ENCODE measurements around the gene CYREN. TPM values are rescaled to one million over a fixed set of nuclear protein-coding genes. Genes with fewer than 3 reads are reported as not detected.
A peak's percentile ranks its signal among the peaks of the same experiment; 100 is the strongest.

The CYREN gene
- total and polyA plus RNA-seq, 4 donors: 22.4 to 50.2 (median 39.7) TPM

DNA sequence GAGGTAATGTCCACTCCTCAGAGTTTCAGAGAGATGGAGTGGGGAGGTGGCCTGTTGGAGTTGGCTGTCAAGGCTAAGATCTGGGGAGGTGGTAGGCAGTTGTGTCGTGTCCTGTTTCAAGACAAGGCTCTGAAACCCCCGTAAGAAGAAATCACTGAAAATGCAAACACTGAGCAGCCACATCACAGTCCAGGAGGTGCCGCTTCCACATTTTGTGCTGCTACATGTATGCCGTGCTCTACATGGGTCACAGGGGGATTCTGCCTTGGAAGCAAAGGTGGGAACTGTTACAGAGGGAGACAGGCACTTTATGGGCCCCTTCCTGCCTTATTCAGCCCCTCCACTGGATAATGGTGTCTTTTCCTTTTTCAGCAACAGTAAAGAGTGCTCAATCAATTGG lies 28.9 kb upstream of the CYREN start:
- ATAC-seq (ENCODE audit: insufficient read depth, low FRiP score): no peak

DNA sequence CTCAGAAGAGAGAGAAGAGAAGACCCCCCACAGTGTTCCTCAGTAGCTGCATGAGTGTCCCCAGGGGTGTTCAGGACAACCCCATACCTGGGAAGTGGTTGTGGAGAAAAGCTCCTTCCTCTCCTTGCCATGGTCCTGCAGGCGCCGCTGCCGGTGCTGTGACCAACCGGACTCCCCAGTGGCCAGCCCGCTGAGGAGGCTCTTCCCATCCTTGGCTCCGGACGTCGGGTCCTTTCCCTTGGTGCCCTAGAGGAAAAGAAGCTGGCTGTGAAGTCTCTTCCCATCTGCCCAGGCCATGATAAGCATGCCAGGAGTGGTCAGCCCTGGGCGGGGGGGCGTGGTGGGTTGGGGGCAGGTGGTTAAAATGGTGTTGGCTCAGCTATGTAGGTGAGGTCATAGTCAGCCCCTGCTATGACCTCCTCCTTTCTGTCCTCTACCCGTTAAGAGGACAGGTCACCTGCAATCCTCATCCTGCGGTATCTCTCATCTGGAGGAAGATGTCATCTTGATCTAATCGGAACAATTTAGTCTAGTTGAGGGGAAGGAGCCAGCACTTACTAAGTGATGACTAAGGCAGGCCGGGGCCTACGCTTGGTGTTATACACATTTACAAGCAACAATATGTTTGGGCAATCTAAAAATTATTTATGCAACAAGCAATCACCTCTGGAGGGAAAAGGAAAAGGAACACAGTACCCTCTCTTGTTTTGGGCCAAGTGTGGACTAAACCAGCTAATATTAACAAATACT lies 27.6 kb upstream of the CYREN start:
- Histone ChIP-seq H3K9me3 (ENCODE audit: control insufficient read depth in 4 of 4, insufficient read depth in 3 of 4, low read length in 3 of 4) (peaks cover 0 to 2% (median 0%) of the 10 kb centered on the region in 4 donors), H3K36me3 (ENCODE audit: control insufficient read depth in 4 of 4, insufficient read depth in 4 of 4, low read length in 4 of 4) (peaks cover 23 to 50% (median 37%) of the 10 kb centered on the region in 4 donors), H3K27me3 (ENCODE audit: control insufficient read depth in 3 of 3, insufficient read depth in 3 of 3, low read length in 2 of 3) (no peaks in the 10 kb centered on the region), H3K4me3 (no peak overlapping the region), H3K9ac (ENCODE audit: insufficient read depth in 1 of 2, low read length in 2 of 2) (no peak overlapping the region), H3K27ac (ENCODE audit: low read depth in 1 of 2, low read length in 1 of 2) (no peak overlapping the region), H3K4me1 (ENCODE audit: control insufficient read depth in 5 of 5, insufficient read depth in 5 of 5, low read length in 5 of 5) (peaks cover 0 to 18% (median 7%) of the 10 kb centered on the region in 5 donors)
- 95% methylated on average over 14 to 15 of the region's 15 CpGs for WGBS, 2 donors
- no peak for ATAC-seq (ENCODE audit: insufficient read depth, low FRiP score)
- TF ChIP-seq, protein P1, sequence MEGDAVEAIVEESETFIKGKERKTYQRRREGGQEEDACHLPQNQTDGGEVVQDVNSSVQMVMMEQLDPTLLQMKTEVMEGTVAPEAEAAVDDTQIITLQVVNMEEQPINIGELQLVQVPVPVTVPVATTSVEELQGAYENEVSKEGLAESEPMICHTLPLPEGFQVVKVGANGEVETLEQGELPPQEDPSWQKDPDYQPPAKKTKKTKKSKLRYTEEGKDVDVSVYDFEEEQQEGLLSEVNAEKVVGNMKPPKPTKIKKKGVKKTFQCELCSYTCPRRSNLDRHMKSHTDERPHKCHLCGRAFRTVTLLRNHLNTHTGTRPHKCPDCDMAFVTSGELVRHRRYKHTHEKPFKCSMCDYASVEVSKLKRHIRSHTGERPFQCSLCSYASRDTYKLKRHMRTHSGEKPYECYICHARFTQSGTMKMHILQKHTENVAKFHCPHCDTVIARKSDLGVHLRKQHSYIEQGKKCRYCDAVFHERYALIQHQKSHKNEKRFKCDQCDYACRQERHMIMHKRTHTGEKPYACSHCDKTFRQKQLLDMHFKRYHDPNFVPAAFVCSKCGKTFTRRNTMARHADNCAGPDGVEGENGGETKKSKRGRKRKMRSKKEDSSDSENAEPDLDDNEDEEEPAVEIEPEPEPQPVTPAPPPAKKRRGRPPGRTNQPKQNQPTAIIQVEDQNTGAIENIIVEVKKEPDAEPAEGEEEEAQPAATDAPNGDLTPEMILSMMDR (IDR thresholded peaks at IDR 0.05; ENCODE audit: control extremely low read depth, extremely low read depth): no peak
- no peak for DNase-seq

More for the DNA sequence above, 28.9 kb upstream of the CYREN start:
- TF ChIP-seq, protein P1 (IDR thresholded peaks at IDR 0.05; ENCODE audit: control extremely low read depth, extremely low read depth): no peak
- Histone ChIP-seq H3K27ac (ENCODE audit: low read depth in 1 of 2, low read length in 1 of 2) (peak overlapping the region in 1 of 2 donors; percentile 49), H3K27me3 (ENCODE audit: control insufficient read depth in 3 of 3, insufficient read depth in 3 of 3, low read length in 2 of 3) (no peaks in the 10 kb centered on the region), H3K4me3 (no peak overlapping the region), H3K9ac (ENCODE audit: insufficient read depth in 1 of 2, low read length in 2 of 2) (no peak overlapping the region), H3K9me3 (ENCODE audit: control insufficient read depth in 4 of 4, insufficient read depth in 3 of 4, low read length in 3 of 4) (peaks cover 0 to 2% (median 0%) of the 10 kb centered on the region in 4 donors), H3K36me3 (ENCODE audit: control insufficient read depth in 4 of 4, insufficient read depth in 4 of 4, low read length in 4 of 4) (peaks cover 21 to 48% (median 35%) of the 10 kb centered on the region in 4 donors), H3K4me1 (ENCODE audit: control insufficient read depth in 5 of 5, insufficient read depth in 5 of 5, low read length in 5 of 5) (peaks cover 0 to 29% (median 11%) of the 10 kb centered on the region in 5 donors)
- WGBS, 2 donors: 93 to 97% methylated on average over 4 of the region's 4 CpGs
- DNase-seq: no peak

DNA sequence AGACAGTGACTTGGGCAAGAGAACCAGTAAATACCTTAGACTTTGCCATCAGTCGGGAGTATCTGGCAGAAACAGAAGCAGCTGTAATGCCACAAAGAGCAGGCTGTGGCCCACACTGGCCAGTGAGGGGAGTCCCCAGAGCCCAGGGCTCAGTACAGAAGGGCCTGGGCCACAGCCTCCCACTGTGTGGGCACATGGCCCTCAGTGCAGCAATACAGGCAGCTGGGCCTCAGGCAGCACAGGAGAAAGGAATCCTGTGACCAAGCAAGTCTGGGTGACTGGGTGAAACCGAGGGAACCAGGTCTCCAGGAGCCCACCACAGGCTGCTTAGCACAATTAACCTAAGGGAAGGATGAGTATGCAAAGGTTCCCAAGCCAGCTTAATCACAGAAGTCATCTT lies 26.8 kb upstream of the CYREN start:
- TF ChIP-seq, protein P1 (IDR thresholded peaks at IDR 0.05; ENCODE audit: control extremely low read depth, extremely low read depth): no peak
- no peaks in the 10 kb centered on the region for H3K27me3 ChIP-seq (ENCODE audit: control insufficient read depth in 3 of 3, insufficient read depth in 3 of 3, low read length in 2 of 3)
- WGBS, 2 donors: 91 to 98% methylated on average over 2 of the region's 2 CpGs
- no peak overlapping the region for H3K9ac ChIP-seq (ENCODE audit: insufficient read depth in 1 of 2, low read length in 2 of 2)
- ATAC-seq (ENCODE audit: insufficient read depth, low FRiP score) (no peak), DNase-seq (no peak)
- no peak overlapping the region for H3K4me3 ChIP-seq
- no peak overlapping the region for H3K27ac ChIP-seq (ENCODE audit: low read depth in 1 of 2, low read length in 1 of 2)
- peaks cover 0 to 2% (median 0%) of the 10 kb centered on the region in 4 donors for H3K9me3 ChIP-seq (ENCODE audit: control insufficient read depth in 4 of 4, insufficient read depth in 3 of 4, low read length in 3 of 4)
- H3K4me1 ChIP-seq (ENCODE audit: control insufficient read depth in 5 of 5, insufficient read depth in 5 of 5, low read length in 5 of 5): peaks cover 0 to 13% (median 5%) of the 10 kb centered on the region in 5 donors
- H3K36me3 ChIP-seq (ENCODE audit: control insufficient read depth in 4 of 4, insufficient read depth in 4 of 4, low read length in 4 of 4): peaks cover 26 to 53% (median 36%) of the 10 kb centered on the region in 4 donors

All from lung (tissue), 12 donors.